Measurements from ENCODE around the gene NCBP1.

The NCBP1 gene

GRCh38 chr9:97721396-97721795 lies 87.8 kb downstream of the NCBP1 start:
- DNase-seq = no peak

- no peak for DNase-seq
Measured at GRCh38 chr9:97722331-97722730, 88.7 kb downstream of the NCBP1 start.

All from femur (tissue), 1 donor.